Smooth muscle cell (in vitro differentiated cells): ENCODE results near the gene PTPN11. TPM values are rescaled to one million over a fixed set of nuclear protein-coding genes. Genes with fewer than 3 reads are reported as not detected.
A peak's percentile ranks its signal among the peaks of the same experiment; 100 is the strongest.
"Not testable (repeated sequence)": the region's sequence is repeated elsewhere in the genome, so short reads cannot be mapped to it uniquely, and the experiment has no call there.

Experiments
- DNase-seq: peaks from one replicate; lab custom pipeline; 2025; ENCODE audit not compliant: unreplicated experiment; lab: John Stamatoyannopoulos, UW
- H2AFZ ChIP-seq: fragments of 200-600 bp; sonication (generic); 2 replicates; pipeline ENCODE4 v1.6.0; 2016; ENCODE audit warnings: antibody characterized with exemption, low read depth, mild to moderate bottlenecking
- H3F3A ChIP-seq: fragments of 200-600 bp; sonication (generic); 2 replicates; pipeline ENCODE4 v1.6.0; 2017; ENCODE audit warnings: antibody characterized with exemption, low read depth
- H3K27ac ChIP-seq: fragments of 200-600 bp; sonication (generic); 2 replicates; pipeline ENCODE4 v1.5.1; 2016; ENCODE audit warnings: low read depth, mild to moderate bottlenecking
- H3K27me3 ChIP-seq: fragments of 200-600 bp; sonication (generic); 2 replicates; pipeline ENCODE4 v1.6.1; 2016; ENCODE audit warnings: low read depth, mild to moderate bottlenecking
- H3K36me3 ChIP-seq: fragments of 200-600 bp; sonication (generic); 2 replicates; pipeline ENCODE4 v1.5.1; 2016; ENCODE audit warnings: low read depth
- H3K4me1 ChIP-seq: fragments of 200-600 bp; sonication (generic); 2 replicates; pipeline ENCODE4 v1.5.1; 2016; ENCODE audit warnings: low read depth
- H3K4me2 ChIP-seq: fragments of 200-600 bp; sonication (generic); 2 replicates; pipeline ENCODE4 v1.6.0; 2016; ENCODE audit warnings: mild to moderate bottlenecking
- H3K4me3 ChIP-seq: fragments of 200-600 bp; sonication (generic); 2 replicates; pipeline ENCODE4 v1.5.1; 2016; ENCODE audit warnings: mild to moderate bottlenecking
- H3K79me2 ChIP-seq: fragments of 200-600 bp; sonication (generic); 2 replicates; pipeline ENCODE4 v1.6.0; 2016; ENCODE audit warnings: low read depth, mild to moderate bottlenecking
- H3K9ac ChIP-seq: fragments of 200-600 bp; sonication (generic); 2 replicates; pipeline ENCODE4 v1.6.0; 2016; ENCODE audit warnings: low read depth
- H3K9me3 ChIP-seq: fragments of 200-600 bp; sonication (generic); replicated peaks from 2 replicates; pipeline ENCODE4 v1.5.1; 2016; ENCODE audit warnings: low read depth
- H4K20me1 ChIP-seq: fragments of 200-600 bp; sonication (generic); 2 replicates; pipeline ENCODE4 v1.6.0; 2016; ENCODE audit warnings: low read depth
- WGBS: methylation state at CpG from one replicate; pipeline ENCODE4 v1.1.7; 2016; ENCODE audit warnings: low lambda C conversion rate; 5-methylcytosine and 5-hydroxymethylcytosine counted together
- polyA plus RNA-seq: library from polyadenylated mRNA; unstranded; fragments of >200 nt; fragmentation: Nextera tagmentation; extraction: Ambion mirVana; gene quantifications from 2 replicates; pipeline ENCODE4 v1.2.1, GENCODE V29; 2016
- total RNA-seq: library from RNA; depleted of rRNA; stranded (reverse); fragments of >200 nt; gene quantifications from 2 replicates; pipeline ENCODE4 v1.2.3, GENCODE V29; 2014
- TF ChIP-seq, protein P1 (sequence below): fragments of 200-600 bp; sonication (generic); IDR thresholded peaks from 2 replicates; pipeline ENCODE4 v1.5.1; 2017; ENCODE audit warnings: borderline replicate concordance, mild to moderate bottlenecking, antibody characterized with exemption; ENCODE audit not compliant: insufficient read depth, poor library complexity, severe bottlenecking

Gene PTPN11
- total and polyA plus RNA-seq, 2 experiments from 2014 or later, result 44.6 to 77.2 TPM

DNA sequence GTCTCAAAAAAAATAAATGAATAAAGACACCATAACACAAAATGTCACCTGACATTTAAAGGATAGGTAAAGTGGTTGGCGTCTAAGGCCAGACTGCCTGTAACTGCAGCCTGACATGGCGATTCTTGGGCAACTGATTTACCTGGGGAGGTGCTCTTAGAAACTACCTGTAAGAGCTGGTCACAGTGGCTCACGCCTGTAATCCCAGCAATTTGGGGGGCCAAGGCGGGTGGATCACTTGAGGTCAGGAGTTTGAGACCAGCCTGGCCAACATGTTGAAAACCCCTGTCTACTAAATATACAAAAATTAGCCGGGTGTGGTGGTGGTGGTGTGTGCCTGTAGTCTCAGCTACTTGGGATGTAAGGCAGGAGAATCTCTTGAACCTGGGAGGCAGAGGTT is 17.7 kb upstream of the PTPN11 start:
- Histone ChIP-seq H2AFZ (no peak overlapping the region), H3K79me2 (no peaks in the 10 kb centered on the region), H3K9me3 (no peaks in the 10 kb centered on the region), H3F3A (peaks cover 9% of the 10 kb centered on the region), H4K20me1 (peaks cover 17% of the 10 kb centered on the region), H3K4me3 (no peak overlapping the region), H3K4me1 (no peaks in the 10 kb centered on the region), H3K27ac (no peak overlapping the region), H3K9ac (no peak overlapping the region), H3K4me2 (no peak overlapping the region), H3K27me3 (no peaks in the 10 kb centered on the region), H3K36me3 (peaks cover 9% of the 10 kb centered on the region)
- no peak for DNase-seq
- WGBS, result 94% methylated on average over 5 of the region's 5 CpGs
- TF ChIP-seq, protein P1, sequence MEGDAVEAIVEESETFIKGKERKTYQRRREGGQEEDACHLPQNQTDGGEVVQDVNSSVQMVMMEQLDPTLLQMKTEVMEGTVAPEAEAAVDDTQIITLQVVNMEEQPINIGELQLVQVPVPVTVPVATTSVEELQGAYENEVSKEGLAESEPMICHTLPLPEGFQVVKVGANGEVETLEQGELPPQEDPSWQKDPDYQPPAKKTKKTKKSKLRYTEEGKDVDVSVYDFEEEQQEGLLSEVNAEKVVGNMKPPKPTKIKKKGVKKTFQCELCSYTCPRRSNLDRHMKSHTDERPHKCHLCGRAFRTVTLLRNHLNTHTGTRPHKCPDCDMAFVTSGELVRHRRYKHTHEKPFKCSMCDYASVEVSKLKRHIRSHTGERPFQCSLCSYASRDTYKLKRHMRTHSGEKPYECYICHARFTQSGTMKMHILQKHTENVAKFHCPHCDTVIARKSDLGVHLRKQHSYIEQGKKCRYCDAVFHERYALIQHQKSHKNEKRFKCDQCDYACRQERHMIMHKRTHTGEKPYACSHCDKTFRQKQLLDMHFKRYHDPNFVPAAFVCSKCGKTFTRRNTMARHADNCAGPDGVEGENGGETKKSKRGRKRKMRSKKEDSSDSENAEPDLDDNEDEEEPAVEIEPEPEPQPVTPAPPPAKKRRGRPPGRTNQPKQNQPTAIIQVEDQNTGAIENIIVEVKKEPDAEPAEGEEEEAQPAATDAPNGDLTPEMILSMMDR, result no peak

DNA sequence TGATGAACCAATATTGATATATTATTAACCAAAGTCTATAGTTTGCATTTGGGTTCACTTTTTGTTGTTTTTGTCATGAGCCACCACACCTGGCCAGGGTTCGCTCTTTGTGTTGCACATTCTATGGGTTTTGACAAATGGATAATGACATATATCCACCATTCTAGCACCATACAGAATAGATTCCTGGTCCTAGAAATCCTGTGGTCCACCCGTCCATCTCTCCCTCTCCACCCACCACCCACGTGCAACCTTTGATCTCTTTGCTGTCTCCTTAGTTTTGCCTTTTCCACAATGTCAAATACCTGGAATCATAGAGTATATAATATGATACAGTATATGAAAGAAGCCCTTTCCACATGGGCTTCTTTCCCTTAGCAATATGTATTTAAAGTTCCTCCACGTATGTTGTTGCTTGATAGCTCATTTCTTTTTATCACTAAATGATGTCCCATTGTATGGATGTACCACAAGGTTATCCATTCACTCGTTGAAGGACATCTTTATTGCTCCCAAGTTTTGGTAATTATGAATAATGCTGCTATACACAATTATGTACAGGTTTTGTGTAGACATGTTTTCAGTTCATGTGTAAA is 16.7 kb upstream of the PTPN11 start:
- Histone ChIP-seq H2AFZ (no peak overlapping the region), H3K9me3 (no peaks in the 10 kb centered on the region), H3K79me2 (peaks cover 2% of the 10 kb centered on the region), H3K27me3 (no peaks in the 10 kb centered on the region), H3F3A (peaks cover 17% of the 10 kb centered on the region), H3K9ac (no peak overlapping the region), H4K20me1 (peaks cover 26% of the 10 kb centered on the region), H3K36me3 (peaks cover 9% of the 10 kb centered on the region), H3K4me3 (no peak overlapping the region), H3K4me1 (peaks cover 2% of the 10 kb centered on the region), H3K27ac (no peak overlapping the region), H3K4me2 (no peak overlapping the region)
- TF ChIP-seq, protein P1, result no peak
- 81% methylated on average over 5 of the region's 5 CpGs for WGBS
- DNase-seq, result no peak

DNA sequence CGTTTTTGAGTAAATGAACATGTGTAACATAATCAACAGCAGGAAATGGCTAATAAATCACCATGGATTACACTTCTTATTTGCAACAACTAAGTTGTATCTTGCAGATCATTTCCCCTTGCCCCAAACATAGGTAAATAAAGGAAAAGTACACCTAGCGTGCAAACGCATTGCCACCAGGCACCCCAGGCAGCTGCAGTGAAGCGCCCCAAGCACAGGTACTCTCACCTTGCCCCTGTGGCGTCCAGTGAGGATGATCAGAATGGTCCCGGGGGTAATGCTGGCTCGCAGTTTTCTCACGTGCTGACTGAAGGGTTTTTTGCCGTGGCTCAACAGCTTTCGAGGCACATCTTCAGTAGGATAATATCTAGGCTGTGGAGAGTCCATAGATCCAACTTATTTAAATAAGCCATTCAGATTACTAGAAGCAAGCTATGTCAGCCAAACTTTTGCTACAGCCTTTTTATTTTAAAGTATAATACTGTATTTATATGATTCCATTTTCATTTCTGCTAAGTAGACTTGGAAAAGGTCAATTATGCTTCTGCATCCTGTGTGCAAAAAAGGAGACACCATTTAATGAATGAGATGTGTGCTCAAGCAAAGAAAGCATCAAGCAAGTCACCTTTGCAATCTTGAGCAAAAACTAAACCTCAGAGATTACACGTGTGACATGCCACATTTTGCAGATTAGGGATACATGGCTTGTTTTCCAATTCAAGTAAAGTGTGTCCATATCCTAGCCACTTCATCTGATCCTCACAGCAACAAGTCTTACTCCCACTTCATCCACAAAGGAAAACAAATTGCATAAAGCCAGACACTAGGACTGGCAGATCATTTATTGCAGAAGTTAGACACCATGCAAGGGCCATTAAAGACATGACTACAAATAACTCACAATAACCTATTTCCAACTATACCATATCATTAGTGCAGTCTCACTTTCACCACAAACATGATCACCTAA is 11.9 kb upstream of the PTPN11 start:
- no peak for DNase-seq
- Histone ChIP-seq H3K36me3 (peaks cover 9% of the 10 kb centered on the region), H2AFZ (no peak overlapping the region), H3K9ac (no peak overlapping the region), H3K4me3 (peak overlapping the region; percentile 87), H3K4me2 (peak overlapping the region; percentile 98), H3K79me2 (peaks cover 24% of the 10 kb centered on the region), H4K20me1 (peaks cover 39% of the 10 kb centered on the region), H3K27ac (peak overlapping the region; percentile 81), H3K9me3 (no peaks in the 10 kb centered on the region), H3K4me1 (peaks cover 14% of the 10 kb centered on the region), H3K27me3 (no peaks in the 10 kb centered on the region), H3F3A (peaks cover 34% of the 10 kb centered on the region)
- WGBS, result 93% methylated on average over 11 of the region's 11 CpGs
- TF ChIP-seq, protein P1, result no peak

DNA sequence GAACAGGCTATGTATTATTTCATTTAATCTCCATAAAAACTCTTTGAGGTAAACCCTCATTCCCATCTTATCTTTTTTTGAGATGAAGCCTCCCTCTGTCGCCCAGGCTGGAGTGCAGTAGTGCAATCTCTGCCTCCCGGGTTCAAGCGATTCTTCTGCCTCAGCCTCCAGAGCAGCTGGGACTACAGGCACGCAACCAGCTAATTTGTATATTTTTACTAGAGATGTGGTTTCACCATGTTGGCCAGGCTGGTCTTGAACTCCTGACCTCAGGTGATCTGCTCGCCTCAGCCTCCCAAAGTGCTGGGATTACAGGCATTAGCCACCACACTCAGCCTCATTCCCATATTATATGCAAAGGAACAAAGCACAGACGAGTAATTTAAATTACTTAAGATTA is 11.1 kb upstream of the PTPN11 start:
- H3K36me3 ChIP-seq, H2AFZ ChIP-seq, H3K9me3 ChIP-seq, DNase-seq, H3K27me3 ChIP-seq: not testable (repeated sequence)
- Histone ChIP-seq H3K4me2 (peak overlapping the region; percentile 98), H3K4me3 (peak overlapping the region; percentile 87), H3K79me2 (peaks cover 24% of the 10 kb centered on the region), H3F3A (peaks cover 34% of the 10 kb centered on the region), H3K27ac (peak overlapping the region; percentile 81), H3K4me1 (peaks cover 14% of the 10 kb centered on the region), H3K9ac (peak overlapping the region; percentile 4), H4K20me1 (peaks cover 39% of the 10 kb centered on the region)
- WGBS, result 79% methylated on average over 6 of the region's 6 CpGs
